ENCODE results near the gene ACE.

Gene ACE

GRCh38 chr17:63474586-63475460 lies 2.0 kb upstream of the ACE start:
- DNase-seq (ENCODE audit: low read depth, low spot score), result no peak

DNA sequence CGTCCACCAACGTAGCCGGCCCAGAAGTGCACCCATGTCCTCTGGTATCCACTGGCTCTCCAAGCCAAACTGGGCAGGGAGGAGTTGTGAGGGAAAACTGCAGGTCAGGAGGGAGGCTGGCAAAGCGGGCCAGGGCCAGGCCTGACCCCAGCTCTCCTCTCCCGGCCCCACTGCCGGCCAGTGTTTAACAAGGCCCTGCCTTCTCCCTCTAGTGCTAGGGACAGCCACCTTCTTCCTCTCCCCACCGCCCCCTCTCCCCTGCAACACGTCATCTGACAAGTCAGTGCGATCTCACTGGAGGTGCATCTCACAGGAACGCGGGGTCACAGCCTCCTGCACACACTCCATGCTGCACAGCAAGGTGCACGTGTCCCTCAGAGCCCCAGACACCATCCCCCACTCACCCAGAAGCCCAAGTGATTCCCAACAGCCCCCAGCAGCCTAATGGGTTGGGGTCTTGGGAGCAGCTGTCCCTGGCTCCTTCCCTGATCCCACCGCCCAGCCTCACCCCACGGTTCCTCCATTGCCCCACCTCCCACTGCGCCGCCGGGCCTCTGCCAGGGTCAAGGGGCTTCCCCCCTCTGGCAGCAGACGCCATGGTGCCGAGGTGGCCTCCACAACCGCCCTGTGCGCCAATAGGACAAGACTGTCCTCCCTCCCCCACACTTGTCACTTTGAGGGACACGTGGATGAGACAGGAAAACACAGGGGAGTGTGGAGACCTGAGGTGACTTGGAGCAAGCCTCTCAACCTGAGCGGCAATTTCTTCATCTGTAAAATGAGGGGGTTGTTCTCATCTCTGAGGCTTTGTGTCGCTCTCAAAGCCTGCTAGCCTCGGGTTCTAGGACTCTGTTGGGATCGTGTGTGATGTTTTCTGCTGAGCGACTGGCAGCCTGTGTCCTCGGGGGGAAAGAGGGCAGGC lies 1.1 kb upstream of the ACE start:
- no peak for DNase-seq (ENCODE audit: low read depth, low spot score)

DNA sequence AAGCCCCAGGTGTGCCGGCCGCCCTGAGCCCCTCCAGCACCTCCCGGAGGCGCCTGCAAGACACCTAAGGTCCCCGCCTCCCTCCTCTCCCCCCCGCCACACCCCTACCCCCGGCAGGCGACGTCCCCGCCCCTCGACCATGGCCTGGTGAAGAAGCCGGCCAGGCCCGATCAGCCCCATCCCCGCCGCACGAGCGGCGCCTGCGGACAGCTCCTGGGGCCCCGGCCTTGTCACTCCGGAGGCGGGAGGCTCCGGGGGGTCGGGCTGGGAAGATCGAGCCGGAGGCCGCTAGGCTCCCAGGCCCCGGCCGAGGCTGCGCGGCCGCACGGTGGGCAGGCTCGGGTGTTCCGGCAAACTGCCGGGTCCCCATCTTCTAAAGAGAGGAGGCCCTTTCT lies 405 bp upstream of the ACE start:
- no peak for DNase-seq (ENCODE audit: low read depth, low spot score)

GRCh38 chr17:63477480-63478440 lies 899 bp downstream of the ACE start:
- no peak for DNase-seq (ENCODE audit: low read depth, low spot score)

DNA sequence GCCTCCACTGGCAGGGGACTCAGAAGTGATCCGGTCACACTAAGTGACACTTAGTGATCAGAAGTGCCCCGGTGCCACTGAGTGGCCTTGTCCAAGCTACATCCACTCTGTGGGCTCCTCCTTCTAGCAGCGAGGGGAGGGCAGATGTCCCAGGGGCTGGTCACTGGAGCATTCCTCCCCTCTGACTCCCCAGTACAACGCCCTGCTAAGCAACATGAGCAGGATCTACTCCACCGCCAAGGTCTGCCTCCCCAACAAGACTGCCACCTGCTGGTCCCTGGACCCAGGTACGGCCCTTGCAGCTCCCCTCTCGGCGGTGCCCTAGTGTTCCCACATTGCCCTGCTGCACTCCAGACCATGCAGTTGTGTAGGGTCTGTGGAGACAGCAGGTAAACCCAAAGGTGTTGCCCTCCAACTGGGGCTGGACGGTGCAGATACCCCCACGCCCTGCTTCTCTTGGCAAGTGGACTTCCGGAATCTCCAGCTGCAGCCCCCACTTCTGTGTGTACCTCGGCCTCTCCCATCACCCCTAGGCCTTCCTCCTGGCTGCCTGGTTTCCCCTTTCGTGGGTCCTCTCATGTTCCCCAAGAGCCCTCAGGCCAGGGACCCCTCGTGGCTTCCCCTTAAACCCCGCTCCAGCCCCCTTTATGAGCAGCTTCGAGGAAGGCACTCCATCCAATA lies 2.1 kb downstream of the ACE start:
- DNase-seq (ENCODE audit: low read depth, low spot score), result no peak

DNA sequence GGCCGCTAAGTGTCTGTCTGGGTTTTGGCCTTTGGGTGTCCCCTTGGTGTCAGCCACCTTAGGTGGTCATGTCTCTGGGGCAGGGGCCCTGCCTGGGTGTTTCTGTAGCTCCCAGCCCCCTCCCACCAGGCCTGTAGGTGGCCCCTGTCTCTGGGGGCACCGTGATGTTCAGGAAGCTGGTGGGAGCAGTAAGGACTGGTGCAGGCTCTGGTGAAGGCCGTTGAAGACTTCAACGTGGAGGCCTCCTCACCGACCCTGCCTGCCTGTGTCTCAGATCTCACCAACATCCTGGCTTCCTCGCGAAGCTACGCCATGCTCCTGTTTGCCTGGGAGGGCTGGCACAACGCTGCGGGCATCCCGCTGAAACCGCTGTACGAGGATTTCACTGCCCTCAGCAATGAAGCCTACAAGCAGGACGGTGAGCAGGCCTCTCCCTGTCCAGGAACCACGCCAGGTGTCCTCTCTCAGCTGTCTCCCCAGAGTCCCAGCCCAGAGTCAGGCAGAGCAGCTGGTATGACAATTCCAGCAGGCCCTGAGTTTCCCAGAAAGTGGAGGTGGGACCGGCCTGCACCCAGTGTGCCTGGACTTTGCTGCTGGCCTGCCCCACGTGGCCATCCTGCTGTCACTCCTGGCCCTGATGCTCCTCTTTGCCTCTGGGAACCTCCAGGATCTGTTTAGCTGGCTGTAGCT lies 2.8 kb downstream of the ACE start:
- no peak for DNase-seq (ENCODE audit: low read depth, low spot score)

GRCh38 chr17:63480192-63480784 lies 3.4 kb downstream of the ACE start:
- DNase-seq (ENCODE audit: low read depth, low spot score), result no peak

- DNase-seq (ENCODE audit: low read depth, low spot score), result no peak
These were observed 4.1 kb downstream of the ACE start for GRCh38 chr17:63480826-63481487.

- no peak for DNase-seq (ENCODE audit: low read depth, low spot score)
These were observed 4.6 kb downstream of the ACE start for GRCh38 chr17:63481488-63481870.

DNA sequence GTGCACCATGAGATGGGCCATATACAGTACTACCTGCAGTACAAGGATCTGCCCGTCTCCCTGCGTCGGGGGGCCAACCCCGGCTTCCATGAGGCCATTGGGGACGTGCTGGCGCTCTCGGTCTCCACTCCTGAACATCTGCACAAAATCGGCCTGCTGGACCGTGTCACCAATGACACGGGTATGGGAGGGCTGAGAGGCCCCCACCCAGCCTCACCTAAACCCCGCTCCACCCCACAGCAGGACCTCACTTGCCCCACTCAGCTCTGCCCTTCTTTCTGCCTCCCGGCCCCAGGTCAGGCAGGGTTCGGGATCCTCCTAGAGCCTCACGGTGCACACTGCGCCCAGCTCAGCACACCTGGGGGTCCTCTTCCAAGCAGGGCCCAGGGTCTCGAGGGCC lies 5.6 kb downstream of the ACE start:
- DNase-seq (ENCODE audit: low read depth, low spot score), result no peak

DNA sequence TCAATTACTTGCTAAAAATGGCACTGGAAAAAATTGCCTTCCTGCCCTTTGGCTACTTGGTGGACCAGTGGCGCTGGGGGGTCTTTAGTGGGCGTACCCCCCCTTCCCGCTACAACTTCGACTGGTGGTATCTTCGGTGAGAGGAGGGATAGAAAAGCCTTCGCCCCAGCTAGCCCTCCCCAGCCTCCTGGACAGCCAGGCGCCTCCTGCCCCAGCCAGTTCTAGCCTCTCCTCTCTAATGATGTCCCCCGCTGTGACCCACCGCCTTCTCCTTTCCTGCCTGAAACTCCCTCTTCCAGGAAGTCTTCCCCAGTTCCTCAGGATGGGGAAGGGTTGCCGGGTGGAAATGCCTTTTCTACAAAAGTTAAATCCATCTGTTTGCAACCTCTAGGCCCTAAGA lies 6.2 kb downstream of the ACE start:
- DNase-seq (ENCODE audit: low read depth, low spot score), result no peak

- DNase-seq (ENCODE audit: low read depth, low spot score), result no peak
These were observed 7.1 kb downstream of the ACE start for GRCh38 chr17:63483655-63484575.

DNA sequence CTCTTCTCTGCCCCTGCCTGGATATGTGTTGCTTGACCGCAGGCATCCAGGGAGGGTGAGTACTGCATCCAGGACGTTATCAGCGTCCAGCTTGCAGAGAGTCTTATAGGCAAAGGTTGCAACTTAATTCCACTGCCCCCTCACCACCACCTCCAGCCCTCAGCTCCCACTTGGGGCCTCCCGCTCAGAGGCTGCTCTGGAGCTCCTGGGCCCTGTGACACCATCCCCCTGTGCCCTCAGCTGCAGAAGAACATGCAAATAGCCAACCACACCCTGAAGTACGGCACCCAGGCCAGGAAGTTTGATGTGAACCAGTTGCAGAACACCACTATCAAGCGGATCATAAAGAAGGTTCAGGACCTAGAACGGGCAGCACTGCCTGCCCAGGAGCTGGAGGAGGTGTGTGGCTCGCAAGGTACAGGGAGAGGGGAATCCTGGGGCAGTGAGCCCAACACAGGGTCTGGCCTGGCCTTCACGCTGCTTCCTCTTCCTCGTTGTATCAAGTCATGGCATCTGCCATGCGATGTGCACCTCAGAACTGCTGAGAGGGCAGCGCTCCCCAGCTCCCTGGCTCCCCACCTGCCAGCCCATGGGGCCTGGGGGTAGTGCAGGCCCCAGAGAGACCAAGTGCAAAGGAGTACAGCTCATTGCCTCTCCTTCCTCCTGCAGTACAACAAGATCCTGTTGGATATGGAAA lies 9.6 kb downstream of the ACE start:
- no peak for DNase-seq (ENCODE audit: low read depth, low spot score)

GRCh38 chr17:63487014-63487339 lies 10.1 kb downstream of the ACE start:
- DNase-seq (ENCODE audit: low read depth, low spot score), result no peak

DNA sequence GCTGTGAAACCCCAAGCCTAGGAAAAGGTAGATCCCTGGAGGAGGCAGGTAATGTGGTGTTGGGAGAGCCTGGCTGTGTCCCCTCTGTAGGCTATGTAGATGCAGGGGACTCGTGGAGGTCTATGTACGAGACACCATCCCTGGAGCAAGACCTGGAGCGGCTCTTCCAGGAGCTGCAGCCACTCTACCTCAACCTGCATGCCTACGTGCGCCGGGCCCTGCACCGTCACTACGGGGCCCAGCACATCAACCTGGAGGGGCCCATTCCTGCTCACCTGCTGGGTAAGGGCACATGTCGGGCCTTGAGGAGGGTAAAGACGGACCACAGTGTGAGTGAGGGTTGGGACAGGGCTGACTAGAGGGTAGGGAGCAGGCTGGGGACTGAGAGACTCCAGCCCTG lies 12.0 kb downstream of the ACE start:
- no peak for DNase-seq (ENCODE audit: low read depth, low spot score)

GRCh38 chr17:63489291-63489690 lies 12.4 kb downstream of the ACE start:
- DNase-seq (ENCODE audit: low read depth, low spot score), result no peak

DNA sequence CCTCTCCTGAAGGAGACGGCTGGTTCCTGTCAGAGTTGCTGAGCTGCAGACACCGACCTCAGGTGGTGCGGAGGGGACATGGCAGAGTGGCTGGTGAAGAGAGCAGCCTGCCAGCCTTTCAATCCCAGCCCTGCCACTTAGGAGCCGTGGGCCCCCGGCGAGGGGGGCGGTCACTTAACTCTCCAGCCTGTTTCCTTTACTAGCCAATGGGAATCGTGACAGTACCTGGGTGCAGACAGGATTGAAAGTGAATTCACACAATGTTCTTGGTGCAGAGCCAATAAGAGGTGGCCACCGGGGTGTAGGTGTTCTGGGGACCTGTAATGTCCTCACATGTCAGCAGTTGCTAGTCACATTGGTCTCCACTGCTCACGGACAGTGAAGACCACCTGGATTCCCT lies 13.5 kb downstream of the ACE start:
- DNase-seq (ENCODE audit: low read depth, low spot score), result no peak

- no peak for DNase-seq (ENCODE audit: low read depth, low spot score)
These were observed 14.1 kb downstream of the ACE start for GRCh38 chr17:63490858-63491400.
